ENCODE results near the gene ADCYAP1. TPM values are rescaled to one million over a fixed set of nuclear protein-coding genes. Genes with fewer than 3 reads are reported as not detected.

The ADCYAP1 gene
- polyA plus RNA-seq, 1 of the 3 experiments (the other 2 are of a cell fraction), result not detected

- peaks cover 5% of the 10 kb centered on the region for H3K27me3 ChIP-seq (ENCODE audit: insufficient read depth)
- no peaks in the 10 kb centered on the region for H3F3A ChIP-seq (replicated peaks; ENCODE audit: insufficient read depth)
- no peaks in the 10 kb centered on the region for H3K4me1 ChIP-seq (ENCODE audit: control insufficient read depth in 1 of 2, insufficient read depth in 2 of 2, low read depth in 1 of 2, low read length in 1 of 2)
- 2% methylated on average over 6 of the region's 6 CpGs for WGBS (ENCODE audit: low lambda C conversion rate)
- H3K79me2 ChIP-seq (ENCODE audit: insufficient read depth), result no peaks in the 10 kb centered on the region
- CTCF ChIA-PET, result interaction anchor here (1.1 to 3.1 kb wide), 2 partner anchors 10 to 91 kb away, joined by 3 to 15 read pairs; no protein-coding TSS in a partner anchor
- no peak overlapping the region for H3K4me2 ChIP-seq
- no peak overlapping the region for H3K4me3 ChIP-seq (ENCODE audit: low read depth in 2 of 2, low read length in 1 of 2)
- no peak overlapping the region for H2AFZ ChIP-seq (ENCODE audit: low read depth)
- H3K9ac ChIP-seq, result no peak overlapping the region
- no peaks in the 10 kb centered on the region for H3K9me2 ChIP-seq
- no peaks in the 10 kb centered on the region for H4K20me1 ChIP-seq (ENCODE audit: insufficient read depth)
- H3K27ac ChIP-seq (ENCODE audit: low read depth in 2 of 2, low read length in 1 of 2), result no peak overlapping the region
- TF ChIP-seq GABPA (IDR thresholded peaks at IDR 0.05; ENCODE audit: low read depth), result no peak
- no peak for TF ChIP-seq PBX3 (IDR thresholded peaks at IDR 0.05)
- TF ChIP-seq, protein P1, sequence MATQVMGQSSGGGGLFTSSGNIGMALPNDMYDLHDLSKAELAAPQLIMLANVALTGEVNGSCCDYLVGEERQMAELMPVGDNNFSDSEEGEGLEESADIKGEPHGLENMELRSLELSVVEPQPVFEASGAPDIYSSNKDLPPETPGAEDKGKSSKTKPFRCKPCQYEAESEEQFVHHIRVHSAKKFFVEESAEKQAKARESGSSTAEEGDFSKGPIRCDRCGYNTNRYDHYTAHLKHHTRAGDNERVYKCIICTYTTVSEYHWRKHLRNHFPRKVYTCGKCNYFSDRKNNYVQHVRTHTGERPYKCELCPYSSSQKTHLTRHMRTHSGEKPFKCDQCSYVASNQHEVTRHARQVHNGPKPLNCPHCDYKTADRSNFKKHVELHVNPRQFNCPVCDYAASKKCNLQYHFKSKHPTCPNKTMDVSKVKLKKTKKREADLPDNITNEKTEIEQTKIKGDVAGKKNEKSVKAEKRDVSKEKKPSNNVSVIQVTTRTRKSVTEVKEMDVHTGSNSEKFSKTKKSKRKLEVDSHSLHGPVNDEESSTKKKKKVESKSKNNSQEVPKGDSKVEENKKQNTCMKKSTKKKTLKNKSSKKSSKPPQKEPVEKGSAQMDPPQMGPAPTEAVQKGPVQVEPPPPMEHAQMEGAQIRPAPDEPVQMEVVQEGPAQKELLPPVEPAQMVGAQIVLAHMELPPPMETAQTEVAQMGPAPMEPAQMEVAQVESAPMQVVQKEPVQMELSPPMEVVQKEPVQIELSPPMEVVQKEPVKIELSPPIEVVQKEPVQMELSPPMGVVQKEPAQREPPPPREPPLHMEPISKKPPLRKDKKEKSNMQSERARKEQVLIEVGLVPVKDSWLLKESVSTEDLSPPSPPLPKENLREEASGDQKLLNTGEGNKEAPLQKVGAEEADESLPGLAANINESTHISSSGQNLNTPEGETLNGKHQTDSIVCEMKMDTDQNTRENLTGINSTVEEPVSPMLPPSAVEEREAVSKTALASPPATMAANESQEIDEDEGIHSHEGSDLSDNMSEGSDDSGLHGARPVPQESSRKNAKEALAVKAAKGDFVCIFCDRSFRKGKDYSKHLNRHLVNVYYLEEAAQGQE (IDR thresholded peaks at IDR 0.05; ENCODE audit: low read depth, low read length), result no peak
- TF ChIP-seq MXI1 (IDR thresholded peaks at IDR 0.05; ENCODE audit: low read depth, low read length), result no peak
- TF ChIP-seq POLR2AphosphoS5 (IDR thresholded peaks at IDR 0.05; ENCODE audit: low read depth, low read length), result no peak
- TF ChIP-seq EZH2phosphoT487 (IDR thresholded peaks at IDR 0.05; ENCODE audit: borderline replicate concordance, low read depth), result no peak
- TF ChIP-seq ZBTB33 (IDR thresholded peaks at IDR 0.05; ENCODE audit: borderline replicate concordance, low read depth), result no peak
- no peak for TF ChIP-seq NFIC (IDR thresholded peaks at IDR 0.05; ENCODE audit: borderline replicate concordance)
- no peaks in the 10 kb centered on the region for H3K9me3 ChIP-seq
- no peak for DNase-seq
- POLR2A ChIA-PET, result no interaction called here
- no peaks in the 10 kb centered on the region for H3K36me3 ChIP-seq (replicated peaks in 1 of 2; ENCODE audit: control insufficient read depth in 1 of 2, insufficient read depth in 2 of 2, low read length in 1 of 2)
Measured at GRCh38 chr18:955384-956066, 50.9 kb downstream of the ADCYAP1 start.

DNA sequence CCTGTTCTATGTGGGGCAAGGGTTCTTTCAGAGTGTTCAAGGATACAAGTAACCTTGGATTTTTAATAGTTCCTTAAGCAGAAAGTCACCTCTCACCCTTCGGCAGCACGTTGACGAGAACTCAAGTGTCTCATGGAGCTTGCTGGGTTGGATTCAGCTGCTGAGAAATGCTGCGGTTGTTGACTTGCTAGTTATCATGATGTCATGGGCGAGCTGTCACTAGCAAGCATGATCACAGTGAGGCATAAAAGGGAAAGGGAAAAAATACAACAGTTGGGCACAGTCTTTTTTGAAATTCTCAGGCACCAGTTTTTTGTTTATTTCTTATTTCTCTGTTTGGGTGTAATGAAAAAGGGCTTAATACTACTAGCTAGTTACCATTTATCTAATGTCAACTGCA, 53.2 kb downstream of the ADCYAP1 start:
- H3K27ac ChIP-seq (ENCODE audit: low read depth in 2 of 2, low read length in 1 of 2), result no peak overlapping the region
- no peaks in the 10 kb centered on the region for H3F3A ChIP-seq (replicated peaks; ENCODE audit: insufficient read depth)
- no peaks in the 10 kb centered on the region for H3K9me2 ChIP-seq
- no peaks in the 10 kb centered on the region for H4K20me1 ChIP-seq (ENCODE audit: insufficient read depth)
- no peaks in the 10 kb centered on the region for H3K36me3 ChIP-seq (replicated peaks in 1 of 2; ENCODE audit: control insufficient read depth in 1 of 2, insufficient read depth in 2 of 2, low read length in 1 of 2)
- POLR2A ChIA-PET, result no interaction called here
- no peaks in the 10 kb centered on the region for H3K4me1 ChIP-seq (ENCODE audit: control insufficient read depth in 1 of 2, insufficient read depth in 2 of 2, low read depth in 1 of 2, low read length in 1 of 2)
- H3K9ac ChIP-seq, result no peak overlapping the region
- no peaks in the 10 kb centered on the region for H3K79me2 ChIP-seq (ENCODE audit: insufficient read depth)
- WGBS (ENCODE audit: low lambda C conversion rate), result 13% methylated on average over 5 of the region's 5 CpGs
- no peak overlapping the region for H3K4me2 ChIP-seq
- peaks cover 11% of the 10 kb centered on the region for H3K27me3 ChIP-seq (ENCODE audit: insufficient read depth)
- no peak overlapping the region for H3K4me3 ChIP-seq (ENCODE audit: low read depth in 2 of 2, low read length in 1 of 2)
- H3K9me3 ChIP-seq, result no peaks in the 10 kb centered on the region
- no peak for DNase-seq
- CTCF ChIA-PET, result no interaction called here
- H2AFZ ChIP-seq (ENCODE audit: low read depth), result no peak overlapping the region
- TF ChIP-seq FOSL2 (IDR thresholded peaks at IDR 0.05; ENCODE audit: borderline replicate concordance, low read depth) (no peak), NRF1 (IDR thresholded peaks at IDR 0.05; ENCODE audit: low read depth, low read length) (no peak), TAF1 (IDR thresholded peaks at IDR 0.05; ENCODE audit: borderline replicate concordance, low read depth, low read length) (no peak), USF2 (IDR thresholded peaks at IDR 0.05; ENCODE audit: borderline replicate concordance, low read depth, low read length) (no peak), MAX (IDR thresholded peaks at IDR 0.05; ENCODE audit: low read depth) (no peak), POLR2AphosphoS5 (IDR thresholded peaks at IDR 0.05; ENCODE audit: low read depth, low read length) (no peak), YY1 (IDR thresholded peaks at IDR 0.05; ENCODE audit: low read depth) (no peak), ELF1 (IDR thresholded peaks at IDR 0.05) (no peak)

All from SK-N-SH (cell line).